NCI-H345 treated with DMSO at 0.1 percent for 48 hours (cell line): Measurements from ENCODE around the gene RMND1.
"Not testable (repeated sequence)": the region's sequence is repeated elsewhere in the genome, so short reads cannot be mapped to it uniquely, and the experiment has no call there.

Source experiments
- DNase-seq: peaks from one replicate; lab custom pipeline; 2025; ENCODE audit not compliant: unreplicated experiment; lab: John Stamatoyannopoulos, UW

The RMND1 gene

DNA sequence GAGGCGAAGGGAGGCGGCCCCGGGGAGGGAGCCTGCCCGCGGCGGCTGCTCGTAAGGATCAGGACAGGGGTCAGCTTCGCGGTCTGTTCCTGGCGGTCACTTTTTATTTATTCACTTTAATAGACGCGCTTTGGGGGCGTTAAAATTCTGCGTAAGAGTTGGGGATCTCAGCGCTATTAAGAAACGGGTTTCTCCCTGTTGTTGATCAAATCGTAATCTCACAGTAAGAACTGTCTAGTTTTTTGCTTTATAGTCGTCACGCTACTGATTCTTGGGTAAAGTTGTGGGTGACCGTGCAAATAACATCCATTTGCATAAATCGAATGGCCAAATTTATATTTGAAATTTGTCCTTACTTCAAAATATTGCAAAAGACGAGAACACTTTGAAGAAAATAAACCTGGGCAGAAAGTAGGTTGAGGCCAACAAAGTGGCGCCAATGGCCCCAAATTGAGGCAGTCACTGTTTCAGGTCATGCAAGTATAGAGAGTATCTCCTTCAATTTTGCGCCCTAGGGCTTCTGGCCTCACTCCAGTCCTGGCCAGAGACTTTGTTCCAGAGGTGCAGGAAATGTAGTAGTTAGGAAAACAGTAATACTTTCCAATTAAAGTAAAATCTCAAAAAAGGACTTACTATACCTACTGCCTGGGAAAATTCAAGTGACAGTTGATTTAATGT, 963 bp upstream of the RMND1 start:
- peak; percentile 16 for DNase-seq

DNA sequence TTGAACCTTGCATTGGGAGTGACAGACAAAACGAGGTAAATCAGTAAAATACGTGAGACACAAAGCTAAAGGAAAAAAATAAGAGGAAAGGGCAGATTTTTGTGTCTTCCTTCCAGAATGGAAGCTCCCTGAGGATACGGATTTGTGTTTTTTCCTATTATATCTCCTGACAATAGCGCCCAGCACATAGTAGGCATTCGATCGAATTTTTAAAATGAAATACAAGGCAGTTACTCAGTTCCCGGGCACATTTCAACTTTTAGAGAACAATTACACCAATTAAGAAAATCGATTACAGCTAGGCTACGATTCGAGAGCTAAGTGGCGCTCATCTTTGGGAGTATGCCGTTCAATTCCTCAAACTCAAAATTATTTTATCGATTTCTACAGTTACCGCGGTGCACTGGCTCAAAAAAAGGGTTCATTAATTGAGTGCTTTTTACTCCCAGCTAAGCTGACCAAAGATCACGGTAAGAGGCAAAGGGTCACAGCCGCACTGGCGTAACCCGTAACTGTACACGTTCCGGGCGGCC, 443 bp downstream of the RMND1 start:
- no peak for DNase-seq

DNA sequence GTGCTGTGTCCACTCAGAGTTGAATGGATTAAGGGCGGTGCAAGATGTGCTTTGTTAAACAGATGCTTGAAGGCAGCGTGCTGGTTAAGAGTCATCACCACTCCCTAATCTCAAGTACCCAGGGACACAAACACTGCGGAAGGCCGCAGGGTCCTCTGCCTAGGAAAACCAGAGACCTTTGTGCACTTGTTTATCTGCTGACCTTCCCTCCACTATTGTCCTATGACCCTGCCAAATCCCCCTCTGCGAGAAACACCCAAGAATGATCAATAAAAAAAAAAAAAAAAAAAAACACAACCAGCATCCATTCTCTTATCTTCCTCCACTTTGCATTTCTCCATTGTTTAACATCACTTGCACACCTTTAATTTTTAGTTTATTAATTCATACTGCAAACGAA, 998 bp downstream of the RMND1 start:
- DNase-seq: not testable (repeated sequence)

DNA sequence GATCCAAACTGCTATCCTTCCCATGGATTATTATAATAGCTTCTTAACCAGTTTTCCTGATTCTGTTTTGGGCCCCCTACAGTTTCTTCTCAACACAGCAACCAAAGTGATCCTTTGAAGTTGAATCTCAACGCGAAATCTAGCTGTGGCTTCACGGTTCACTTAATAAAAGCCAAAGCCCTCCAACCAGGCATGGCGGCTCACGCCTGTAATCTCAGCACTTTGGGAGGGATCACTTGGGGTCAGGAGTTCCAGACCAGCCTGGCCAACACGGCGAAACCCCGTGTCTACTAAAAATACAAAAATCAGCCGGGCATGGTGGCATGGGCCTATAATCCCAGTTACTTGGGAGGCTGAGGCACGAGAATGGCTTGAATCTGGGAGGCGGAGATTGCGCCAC, 3.3 kb downstream of the RMND1 start:
- no peak for DNase-seq

DNA sequence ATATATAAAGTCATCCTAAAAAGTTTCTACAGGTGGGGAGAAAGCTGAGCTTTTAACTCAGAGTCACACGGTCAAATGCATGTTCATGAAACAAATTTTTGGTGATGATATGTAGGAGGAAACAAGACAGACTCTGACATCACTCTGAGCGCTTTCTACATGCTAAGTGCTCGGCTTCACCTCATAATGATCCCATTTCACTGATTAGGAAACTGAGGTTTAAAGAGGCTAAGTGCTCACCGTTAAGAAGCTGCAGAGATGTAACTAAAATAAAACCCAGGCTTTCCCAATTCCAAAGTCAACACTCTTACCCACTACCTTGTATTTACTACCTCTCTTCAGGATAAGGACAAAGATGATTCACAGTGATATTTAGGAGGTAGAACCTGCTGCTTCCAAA, 4.7 kb downstream of the RMND1 start:
- DNase-seq: no peak

DNA sequence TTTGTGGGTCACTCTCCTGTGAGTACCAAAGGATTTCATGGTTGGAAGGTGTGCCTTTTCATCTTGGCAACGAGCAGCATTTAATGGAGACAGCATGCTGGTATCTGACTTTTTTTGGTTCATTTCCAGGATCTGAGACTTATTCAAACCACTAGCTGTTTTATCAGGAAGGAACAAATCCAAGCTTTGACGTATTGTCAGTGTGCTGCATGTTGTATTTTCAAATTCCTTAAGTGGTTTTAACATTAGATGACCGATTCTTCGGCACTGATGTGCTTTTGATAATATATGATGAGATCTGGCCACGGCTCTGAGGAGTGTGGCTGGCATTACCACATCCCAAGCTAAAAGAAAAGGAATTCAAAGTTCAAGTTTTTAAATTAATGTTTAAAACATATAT, 6.4 kb downstream of the RMND1 start:
- DNase-seq: no peak

DNA sequence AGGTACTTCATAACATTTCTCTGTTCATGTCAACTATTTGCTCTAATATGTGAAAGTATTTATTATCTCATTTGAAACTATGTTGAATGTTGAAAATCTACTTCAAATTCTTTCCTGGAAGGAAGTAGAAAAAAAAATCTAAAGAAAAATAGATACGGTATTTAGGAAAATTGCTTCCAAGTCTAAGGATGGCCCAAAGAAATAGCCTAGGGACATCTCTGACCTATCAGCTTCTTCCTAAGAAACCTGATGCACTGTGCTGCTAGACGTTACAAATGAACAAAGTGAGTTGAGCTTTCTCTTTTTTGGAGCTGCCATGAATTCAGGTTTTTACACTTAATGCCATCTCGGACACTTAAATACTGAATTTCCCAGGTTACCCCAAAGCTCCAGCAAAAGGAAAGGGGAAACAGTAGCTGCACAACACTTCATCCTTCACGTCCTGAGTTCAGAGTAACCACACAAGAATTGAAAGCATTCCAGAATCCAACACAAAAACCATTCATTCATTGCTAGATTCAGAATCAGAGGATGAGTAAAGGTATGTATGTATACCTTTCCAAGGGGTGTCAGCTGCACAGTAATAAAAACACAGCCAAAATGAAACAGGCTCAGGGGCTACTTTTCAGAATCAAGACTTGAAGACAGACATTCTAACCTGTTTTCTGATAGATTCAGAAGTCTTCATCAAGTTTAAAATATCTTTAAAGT, 7.9 kb downstream of the RMND1 start:
- DNase-seq: no peak

DNA sequence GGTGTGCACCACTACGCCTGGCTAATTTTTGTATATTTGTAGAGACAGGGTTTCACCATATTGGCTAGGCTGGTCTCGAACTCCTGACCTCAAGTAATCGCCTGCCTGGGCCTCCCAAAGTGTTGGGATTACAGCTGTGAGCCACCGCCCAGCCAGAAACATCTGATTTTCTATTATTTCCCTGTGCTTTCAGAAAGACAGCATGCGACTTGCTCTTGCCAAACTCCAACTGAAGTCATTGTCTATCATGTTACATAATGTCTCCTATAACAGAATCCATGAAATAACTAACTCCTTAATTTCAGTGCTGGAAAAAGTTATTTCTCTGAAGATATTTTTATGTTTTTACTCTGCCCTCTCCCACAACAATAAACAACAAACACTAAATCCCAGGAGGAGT, 8.5 kb downstream of the RMND1 start:
- DNase-seq: no peak

DNA sequence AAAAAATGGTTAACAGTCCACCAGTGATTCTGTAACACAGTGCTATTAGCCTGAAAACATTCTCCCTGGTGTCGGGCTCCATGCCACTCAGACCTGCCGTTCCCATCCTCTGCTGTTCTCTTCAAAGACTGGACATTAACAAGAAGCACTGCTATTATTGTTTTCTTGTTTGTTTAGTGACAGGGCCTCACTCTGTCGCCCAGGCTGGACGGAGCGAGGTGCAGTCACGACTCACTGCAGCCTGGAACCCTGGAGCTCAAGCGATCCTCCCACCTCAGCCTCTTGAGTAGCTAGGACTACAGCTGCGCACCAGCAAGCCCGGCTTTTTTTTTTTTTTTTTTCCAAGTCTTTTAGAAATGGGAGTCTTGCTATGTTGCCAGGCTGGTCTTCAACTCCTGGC, 9.6 kb downstream of the RMND1 start:
- no peak for DNase-seq

DNA sequence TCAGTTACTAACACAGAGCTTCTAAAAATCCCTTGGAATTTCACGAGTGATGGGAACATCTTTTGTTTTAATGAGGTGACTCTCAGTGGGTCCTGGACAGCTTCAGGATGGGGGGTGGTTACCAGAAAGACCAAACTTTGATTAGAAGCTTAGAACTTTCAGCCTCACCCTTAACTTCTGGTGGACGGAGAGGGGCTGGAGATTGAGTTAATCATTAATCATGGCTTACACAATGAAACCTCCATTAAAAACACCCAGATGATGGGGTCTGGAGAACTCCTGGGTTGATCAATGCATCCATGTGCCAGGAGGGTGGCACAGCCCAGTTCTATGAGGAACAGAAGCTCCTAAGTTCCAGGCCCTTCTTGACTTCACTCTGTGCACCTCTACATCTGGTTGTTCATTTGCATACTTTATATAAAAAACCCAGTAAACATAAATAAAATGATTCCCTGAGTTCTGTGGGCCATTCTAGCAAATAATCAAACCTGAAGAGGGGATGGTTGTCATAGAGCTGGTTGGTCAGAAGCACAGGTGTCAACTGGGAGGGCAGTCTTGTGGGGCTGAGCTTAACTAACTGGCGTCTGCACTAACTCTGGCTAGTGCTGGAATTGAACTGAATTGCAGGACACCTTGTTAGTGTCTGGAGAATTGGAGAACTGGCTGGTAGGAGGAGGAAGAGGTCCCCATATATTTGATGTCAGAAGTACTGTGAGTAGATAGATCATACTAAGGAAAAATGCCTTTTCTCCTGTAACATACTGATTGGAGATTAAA, 10.3 kb downstream of the RMND1 start:
- DNase-seq: no peak

DNA sequence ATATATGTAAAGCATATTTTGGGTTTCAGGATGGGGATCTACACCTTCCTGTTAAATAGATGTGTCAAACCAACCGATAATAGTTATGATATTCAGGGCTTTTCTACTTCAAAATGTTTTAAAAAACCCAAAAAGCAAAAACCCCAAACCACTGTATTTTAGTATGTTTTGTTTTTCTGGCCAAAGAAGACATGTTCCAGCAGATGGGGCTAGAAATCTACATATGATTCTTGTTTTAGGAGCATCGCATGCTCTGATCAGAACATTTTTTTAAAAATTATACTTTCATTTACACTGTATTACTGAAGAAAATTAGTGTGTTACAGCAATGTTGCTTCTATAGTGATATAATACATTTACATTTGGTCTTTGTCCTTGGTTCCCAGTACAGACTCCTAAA, 11.0 kb downstream of the RMND1 start:
- no peak for DNase-seq

DNA sequence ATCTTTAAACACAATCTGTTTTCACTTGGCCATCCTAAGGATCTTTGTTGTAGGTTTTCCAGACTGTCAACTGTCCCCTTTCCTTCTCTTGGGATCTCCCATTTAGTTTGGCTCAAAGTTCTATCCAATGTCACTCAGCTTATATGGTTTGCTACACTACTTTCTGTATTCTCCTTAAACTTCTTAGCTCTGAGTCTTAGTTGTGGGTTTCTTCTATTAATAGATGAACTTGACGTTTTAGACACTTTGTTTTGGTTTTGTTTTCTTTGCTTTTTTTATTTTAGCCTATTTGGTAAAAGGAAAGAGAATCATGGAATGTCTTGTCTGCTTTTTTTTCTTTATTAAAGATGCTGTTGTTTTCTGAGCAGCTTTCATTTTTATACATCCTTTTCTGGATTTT, 11.4 kb downstream of the RMND1 start:
- no peak for DNase-seq

DNA sequence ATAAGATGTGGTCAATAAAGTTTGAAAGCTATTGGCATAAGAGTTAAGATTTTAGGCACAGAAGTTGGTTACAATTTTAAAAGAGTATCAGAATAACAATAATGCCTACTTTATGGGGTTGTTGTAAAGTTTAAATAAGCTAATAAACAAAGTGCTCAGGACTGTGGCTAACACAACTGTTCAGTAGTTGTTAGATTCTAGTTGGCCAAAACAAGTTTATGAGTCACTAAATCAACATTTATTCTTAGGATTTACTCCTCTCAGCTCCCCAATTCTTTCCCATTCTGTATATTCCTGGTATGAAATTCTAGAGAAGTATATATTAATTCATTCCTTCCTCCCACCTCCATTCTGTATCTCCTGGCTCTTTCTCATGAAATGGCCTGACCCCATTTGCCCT, 14.5 kb downstream of the RMND1 start:
- no peak for DNase-seq

DNA sequence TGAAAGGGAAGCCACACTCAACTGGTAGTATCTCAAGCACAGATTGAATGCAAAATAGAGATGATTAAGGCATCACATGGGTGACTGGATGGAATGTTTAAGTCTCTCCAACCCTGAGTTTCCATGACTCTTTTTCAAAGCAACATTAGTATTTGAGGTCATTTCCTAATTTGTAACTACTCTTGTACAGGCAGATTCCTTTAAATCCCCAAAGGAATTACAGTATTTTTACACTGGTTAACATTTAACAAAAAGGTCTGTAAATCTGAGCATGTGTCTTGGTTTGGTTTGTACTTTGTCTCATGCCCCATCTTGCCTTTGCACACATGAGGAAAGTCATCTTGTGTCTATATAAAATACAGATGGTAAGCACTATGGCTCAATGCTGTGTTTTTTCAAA, 15.1 kb downstream of the RMND1 start:
- no peak for DNase-seq

DNA sequence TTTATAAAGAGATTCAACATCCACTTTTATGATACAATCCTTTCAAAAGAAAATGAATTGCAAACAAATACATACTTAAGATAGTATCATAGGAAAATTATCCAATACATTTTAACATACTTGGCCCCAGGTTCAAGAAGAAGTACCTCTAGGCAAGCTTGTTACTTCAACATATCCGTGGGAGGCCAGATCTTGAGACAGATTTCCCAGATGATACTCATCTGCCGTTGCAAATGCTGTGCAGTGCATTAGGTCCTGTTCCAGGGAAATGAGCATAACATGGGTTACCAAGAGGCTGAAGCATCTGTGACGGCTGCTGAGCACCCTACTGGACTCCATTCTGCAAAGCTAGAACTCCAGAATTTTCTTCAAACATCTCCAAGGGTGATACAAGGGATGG, 15.6 kb downstream of the RMND1 start:
- DNase-seq: no peak

DNA sequence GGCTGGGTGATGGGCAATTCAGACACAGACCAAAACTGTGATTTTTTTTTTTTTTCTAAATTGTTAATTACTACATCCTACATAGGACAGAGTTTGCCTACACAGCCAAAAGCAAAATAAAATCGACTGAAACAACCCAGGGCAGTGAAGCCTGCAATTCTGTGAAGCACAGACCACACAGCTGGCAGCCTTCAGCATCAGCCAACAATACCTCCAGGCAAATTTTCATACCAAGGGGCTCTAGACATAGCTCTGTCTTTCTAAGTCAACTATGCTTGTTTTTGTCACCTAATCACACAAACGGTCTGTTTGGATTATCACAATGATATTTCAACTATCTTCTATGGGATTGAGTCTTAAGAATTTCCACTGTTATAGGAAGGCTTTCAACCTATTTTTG, 17.6 kb downstream of the RMND1 start:
- no peak for DNase-seq

DNA sequence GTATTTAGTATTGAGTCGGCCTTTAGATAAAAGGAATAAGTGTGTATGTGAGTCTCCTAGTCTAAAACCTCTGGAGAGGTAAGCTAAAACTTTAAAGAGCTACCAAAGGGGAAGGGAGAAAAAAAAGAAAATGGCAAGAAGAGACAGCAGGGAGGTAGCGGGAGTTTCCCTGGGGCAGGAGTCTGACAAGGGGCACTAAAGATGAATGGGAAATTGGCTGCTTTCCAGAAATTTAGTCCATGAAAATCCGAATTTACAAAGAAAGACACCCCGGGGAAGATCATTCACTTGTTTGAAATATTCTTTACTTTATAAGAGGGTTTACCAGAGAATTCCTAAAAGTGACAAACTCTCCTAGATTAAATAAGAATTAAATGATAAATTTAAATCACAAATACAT, 19.3 kb downstream of the RMND1 start:
- DNase-seq: no peak

DNA sequence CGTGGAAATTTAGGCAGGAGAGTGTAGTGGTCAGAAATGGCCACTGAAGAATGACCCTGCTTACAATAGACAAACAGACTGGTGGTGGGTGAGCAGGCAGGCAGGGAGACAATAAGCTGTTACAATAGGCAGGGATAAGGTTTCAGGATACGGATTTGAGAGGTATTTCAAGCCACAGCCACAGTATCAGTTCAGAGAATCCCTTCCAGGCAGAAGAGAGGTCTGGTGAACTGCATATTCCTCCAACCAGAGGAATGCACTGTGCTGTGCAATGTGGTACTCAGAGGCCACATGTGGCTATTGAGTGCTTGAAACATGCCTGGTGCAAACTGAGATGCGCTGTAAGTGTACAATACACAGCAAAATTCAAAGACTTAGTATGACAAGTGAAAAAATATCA, 20.6 kb downstream of the RMND1 start:
- no peak for DNase-seq

DNA sequence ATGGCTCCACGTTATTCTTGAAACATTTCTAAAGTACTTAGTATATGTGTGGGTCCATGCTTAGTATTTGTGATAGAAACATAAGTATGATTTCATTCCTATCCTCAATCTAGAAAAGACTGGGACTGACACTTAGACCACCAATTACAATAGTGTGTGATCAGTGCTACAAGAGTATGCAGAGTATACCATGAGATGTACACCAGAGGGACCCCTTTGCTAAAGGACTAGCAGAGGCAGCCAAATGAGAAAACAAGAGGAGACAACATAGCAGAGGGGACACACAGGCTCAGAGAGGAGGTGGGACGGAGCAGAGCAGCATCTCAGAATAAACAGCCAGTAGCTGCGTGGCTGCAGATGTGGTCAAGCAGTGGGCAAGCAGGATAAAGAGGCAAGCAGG, 21.0 kb downstream of the RMND1 start:
- DNase-seq: no peak

DNA sequence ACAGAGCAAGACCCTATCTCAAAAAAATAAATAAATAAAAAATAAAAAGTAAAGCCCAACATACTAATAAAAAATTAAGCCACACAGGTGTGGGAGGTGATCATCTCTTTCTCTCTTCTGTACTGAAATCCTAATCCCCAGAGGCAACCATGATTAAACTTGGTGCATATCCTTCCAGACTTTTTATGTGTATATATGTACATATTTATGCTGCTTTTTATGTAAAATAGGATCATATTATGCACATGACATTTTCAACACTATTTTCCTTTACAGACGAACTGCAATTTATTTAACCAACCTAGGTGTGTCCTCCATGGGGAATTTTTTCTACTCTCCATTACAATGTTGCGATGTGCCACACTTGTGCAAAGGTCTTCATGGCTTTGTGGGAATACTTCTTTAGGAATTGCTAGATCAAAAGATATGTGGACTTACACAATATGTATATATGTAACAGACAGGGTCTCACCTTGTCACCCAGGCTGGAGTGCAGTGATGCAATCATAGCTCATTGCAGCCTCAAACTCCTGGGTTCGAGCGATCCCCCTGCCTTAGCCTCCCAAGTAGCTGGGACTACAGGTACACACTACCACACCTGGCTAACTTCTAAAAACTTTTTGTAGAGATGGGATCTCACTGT, 23.7 kb downstream of the RMND1 start:
- no peak for DNase-seq

DNA sequence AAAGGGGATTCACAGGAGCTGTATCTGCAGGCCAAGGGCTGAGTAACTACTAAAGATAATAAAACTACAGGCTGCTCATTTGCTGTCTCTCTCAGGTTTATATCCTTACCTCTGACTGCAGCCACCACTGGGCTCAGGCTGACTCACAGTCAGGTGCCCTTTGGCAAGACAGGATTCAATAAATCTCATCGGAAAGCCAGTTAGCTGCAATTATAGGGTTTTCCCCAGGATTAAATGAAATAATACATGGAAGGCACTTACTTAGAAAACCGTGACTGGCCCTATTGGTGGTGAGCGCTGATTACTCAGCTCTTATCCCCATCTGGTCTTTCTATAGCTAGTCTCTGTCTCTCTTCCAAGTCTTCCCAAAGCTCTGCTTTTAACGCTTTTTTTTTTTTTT, 26.4 kb downstream of the RMND1 start:
- DNase-seq: no peak

DNA sequence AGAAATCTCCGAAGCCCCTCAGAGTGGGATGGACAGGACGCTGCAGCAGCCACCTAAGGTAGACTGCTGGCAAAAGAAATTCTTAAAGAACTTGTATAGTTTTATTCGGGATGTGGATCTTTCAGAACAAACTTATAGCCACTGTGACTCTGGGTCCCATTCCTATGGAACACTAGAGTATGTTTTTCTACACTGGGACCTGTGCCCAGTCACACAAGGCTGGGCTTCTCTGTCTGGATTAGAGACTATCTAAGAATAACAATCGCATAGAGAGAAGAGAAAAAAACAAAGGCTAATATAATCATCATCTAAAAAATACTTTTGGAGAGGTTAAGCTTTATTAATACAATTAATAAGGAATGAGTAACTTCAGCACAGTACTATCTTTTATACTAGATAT, 28.9 kb downstream of the RMND1 start:
- no peak for DNase-seq
